Femur (tissue), 1 donor: Measurements from ENCODE around the gene UQCRH.
"Not testable (repeated sequence)": the region's sequence is repeated elsewhere in the genome, so short reads cannot be mapped to it uniquely, and the experiment has no call there.

ENCODE experiments used
- DNase-seq: peaks from one replicate; pipeline ENCODE4 v3.0.0-alpha.2; 2017

UQCRH gene

GRCh38 chr1:46334030-46334384 is 30.5 kb downstream of the UQCRH start:
- no peak for DNase-seq

GRCh38 chr1:46335081-46335480 is 31.6 kb downstream of the UQCRH start:
- DNase-seq, result no peak

- DNase-seq, result not testable (repeated sequence)
Observed at GRCh38 chr1:46337409-46337808, 33.9 kb downstream of the UQCRH start.

- peak; percentile 95 for DNase-seq
Observed at GRCh38 chr1:46340404-46341221, 37.1 kb downstream of the UQCRH start, which contains the start of gene NSUN4. Gene NSUN4, plus strand, starts transcription at chr1:46340807. Its CDS starts 20 bp downstream, at chr1:46340827.

- peak; percentile 22 for DNase-seq
Observed at GRCh38 chr1:46341222-46342083, 38.0 kb downstream of the UQCRH start.

GRCh38 chr1:46342084-46342656 is 38.7 kb downstream of the UQCRH start:
- DNase-seq, result peak; percentile 24

- DNase-seq, result no peak
Observed at GRCh38 chr1:46342677-46343350, 39.3 kb downstream of the UQCRH start.

- no peak for DNase-seq
Observed at GRCh38 chr1:46343351-46343695, 39.8 kb downstream of the UQCRH start.

GRCh38 chr1:46343705-46344104 is 40.2 kb downstream of the UQCRH start:
- no peak for DNase-seq

GRCh38 chr1:46344481-46344880 is 41.0 kb downstream of the UQCRH start:
- no peak for DNase-seq

GRCh38 chr1:46345281-46345680 is 41.8 kb downstream of the UQCRH start:
- DNase-seq, result no peak

- DNase-seq, result no peak
Observed at GRCh38 chr1:46352363-46352762, 48.9 kb downstream of the UQCRH start.

- DNase-seq, result not testable (repeated sequence)
Observed at GRCh38 chr1:46355920-46356319, 52.4 kb downstream of the UQCRH start.

- DNase-seq, result no peak
Observed at GRCh38 chr1:46362158-46362557, 58.7 kb downstream of the UQCRH start.

GRCh38 chr1:46363121-46363520 is 59.6 kb downstream of the UQCRH start:
- no peak for DNase-seq

- no peak for DNase-seq
Observed at GRCh38 chr1:46364612-46365011, 61.1 kb downstream of the UQCRH start.

GRCh38 chr1:46365796-46366195 is 62.3 kb downstream of the UQCRH start:
- not testable (repeated sequence) for DNase-seq
